NT2/D1 (cell line): Measurements from ENCODE around the gene UQCC3.

Experiments used
- SUZ12 ChIP-seq: IDR thresholded peaks from 2 replicates; pipeline ENCODE4 v1.6.1; 2011; ENCODE audit not compliant: insufficient read length, insufficient read depth; ENCODE audit errors: extremely low read depth
- YY1 ChIP-seq: IDR thresholded peaks from 2 replicates; pipeline ENCODE4 v1.6.1; 2011; ENCODE audit not compliant: insufficient read length, insufficient read depth
- ZNF274 ChIP-seq: IDR thresholded peaks from 2 replicates; pipeline ENCODE4 v1.6.1; 2011; ENCODE audit warnings: mild to moderate bottlenecking, low read depth, low read length

GRCh38 chr11:62678433-62678769, 6.9 kb downstream of the UQCC3 start:
- TF ChIP-seq YY1: no peak
- TF ChIP-seq ZNF274: no peak
- TF ChIP-seq SUZ12: no peak
